Tibial nerve (tissue), 4 donors: Measurements from ENCODE around the gene KCNMA1.

Experiments used
- EP300 ChIP-seq, 2 donors: sonication (generic); formaldehyde crosslinking; IDR thresholded peaks; one replicate each; pipeline ENCODE4 v1.6.1; 2017; ENCODE audit warnings: antibody characterized with exemption in 2 of 2, mild to moderate bottlenecking in 1 of 2
- TF ChIP-seq, protein P1 (sequence below), 5 experiments: fragments of 200-600 bp in 3 of 5; fragments of 450-650 bp in 2 of 5; sonication (generic) in 3 of 5; IDR thresholded peaks; one replicate each; pipeline ENCODE4 v1.5.1; 2016 to 2019; ENCODE audit warnings: antibody characterized with exemption in 5 of 5, mild to moderate bottlenecking in 3 of 5, moderate library complexity in 2 of 5

DNA sequence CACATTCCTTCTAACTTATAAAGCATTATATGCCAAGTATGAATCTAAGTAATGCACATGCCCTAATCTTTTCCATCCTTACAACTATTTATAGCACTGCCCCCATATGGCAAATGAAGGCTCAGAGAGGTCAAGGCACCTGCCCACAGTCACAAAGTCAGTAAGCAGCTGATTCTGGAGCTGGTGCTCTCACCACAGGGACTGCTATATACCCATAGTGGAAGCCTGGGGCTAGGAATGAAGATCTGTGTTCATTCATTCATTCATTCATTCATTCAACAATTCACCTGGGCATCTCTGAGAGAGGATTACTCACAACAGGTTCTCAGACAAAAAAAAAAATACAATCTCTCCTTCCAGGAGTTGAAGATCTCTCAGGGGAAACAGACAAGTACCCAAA is 213.4 kb downstream of the KCNMA1 start:
- TF ChIP-seq, protein P1, sequence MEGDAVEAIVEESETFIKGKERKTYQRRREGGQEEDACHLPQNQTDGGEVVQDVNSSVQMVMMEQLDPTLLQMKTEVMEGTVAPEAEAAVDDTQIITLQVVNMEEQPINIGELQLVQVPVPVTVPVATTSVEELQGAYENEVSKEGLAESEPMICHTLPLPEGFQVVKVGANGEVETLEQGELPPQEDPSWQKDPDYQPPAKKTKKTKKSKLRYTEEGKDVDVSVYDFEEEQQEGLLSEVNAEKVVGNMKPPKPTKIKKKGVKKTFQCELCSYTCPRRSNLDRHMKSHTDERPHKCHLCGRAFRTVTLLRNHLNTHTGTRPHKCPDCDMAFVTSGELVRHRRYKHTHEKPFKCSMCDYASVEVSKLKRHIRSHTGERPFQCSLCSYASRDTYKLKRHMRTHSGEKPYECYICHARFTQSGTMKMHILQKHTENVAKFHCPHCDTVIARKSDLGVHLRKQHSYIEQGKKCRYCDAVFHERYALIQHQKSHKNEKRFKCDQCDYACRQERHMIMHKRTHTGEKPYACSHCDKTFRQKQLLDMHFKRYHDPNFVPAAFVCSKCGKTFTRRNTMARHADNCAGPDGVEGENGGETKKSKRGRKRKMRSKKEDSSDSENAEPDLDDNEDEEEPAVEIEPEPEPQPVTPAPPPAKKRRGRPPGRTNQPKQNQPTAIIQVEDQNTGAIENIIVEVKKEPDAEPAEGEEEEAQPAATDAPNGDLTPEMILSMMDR (IDR thresholded peaks at IDR 0.05) = no peak
- no peak for TF ChIP-seq EP300 (IDR thresholded peaks at IDR 0.05)
